MCF 10A (cell line): ENCODE results near the gene PHLDA3. TPM values are rescaled to one million over a fixed set of nuclear protein-coding genes. Genes with fewer than 3 reads are reported as not detected.

Experiments used
- BruUV-seq: library from RNA; stranded (reverse); fragments of 400-500 nt; replicated peaks from 2 replicates; lab custom pipeline; 2021; lab: Mats Ljungman, UMichigan
- CTCF ChIA-PET: fragments of 300-600 bp; sonication (Branson Sonifier 250); formaldehyde crosslinking; extraction: SDS; loops from one replicate; lab custom pipeline; 2021; ENCODE audit warnings: antibody characterized with exemption, inconsistent platforms; lab: Yijun Ruan, JAX
- POLR2A ChIA-PET: fragments of 300-600, 350-650 bp; sonication (Branson Sonifier 250); formaldehyde crosslinking; extraction: SDS; loops from one replicate; lab custom pipeline; 2020; ENCODE audit warnings: antibody characterized with exemption, inconsistent platforms; lab: Yijun Ruan, JAX
- DNase-seq: peaks from one replicate; pipeline ENCODE4 v3.0.0-alpha.2; 2018; ENCODE audit not compliant: unreplicated experiment
- H3K27ac Mint-ChIP-seq: one replicate; pipeline ENCODE4 v1.8.0; 2022; ENCODE audit warnings: mild to moderate bottlenecking, low read depth, mixed read lengths; ENCODE audit not compliant: unreplicated experiment
- H3K27me3 Mint-ChIP-seq: one replicate; pipeline ENCODE4 v1.8.0; 2022; ENCODE audit warnings: mixed read lengths; ENCODE audit not compliant: insufficient read depth, unreplicated experiment
- H3K36me3 Mint-ChIP-seq: one replicate; pipeline ENCODE4 v1.8.0; 2022; ENCODE audit warnings: mild to moderate bottlenecking, moderate library complexity, mixed read lengths; ENCODE audit not compliant: insufficient read depth, unreplicated experiment
- H3K4me1 Mint-ChIP-seq: one replicate; pipeline ENCODE4 v1.8.0; 2022; ENCODE audit warnings: mixed read lengths; ENCODE audit not compliant: insufficient read depth, unreplicated experiment
- H3K4me3 Mint-ChIP-seq: one replicate; pipeline ENCODE4 v1.8.0; 2022; ENCODE audit warnings: mild to moderate bottlenecking, moderate library complexity, mixed read lengths; ENCODE audit not compliant: unreplicated experiment
- H3K9me3 Mint-ChIP-seq: one replicate; pipeline ENCODE4 v1.8.0; 2022; ENCODE audit warnings: mixed read lengths; ENCODE audit not compliant: unreplicated experiment
- intact Hi-C: fragments of 100-400 bp; cut with micrococcal nuclease; formaldehyde crosslinking; loops from 2 replicates; pipeline ENCODE4 v1.14.1; 2022
- total RNA-seq: library from RNA; stranded (reverse); gene quantifications from 2 replicates; pipeline ENCODE4 v1.2.3, GENCODE V29; 2022
- TF ChIP-seq, protein P1 (sequence below): fragments of 200-600 bp; IDR thresholded peaks from one replicate; pipeline ENCODE4 v1.8.0; 2022; ENCODE audit warnings: antibody characterized with exemption, mild to moderate bottlenecking; ENCODE audit not compliant: unreplicated experiment

PHLDA3 gene
- total RNA-seq, 1 experiment from 2014 or later = 169 TPM

DNA sequence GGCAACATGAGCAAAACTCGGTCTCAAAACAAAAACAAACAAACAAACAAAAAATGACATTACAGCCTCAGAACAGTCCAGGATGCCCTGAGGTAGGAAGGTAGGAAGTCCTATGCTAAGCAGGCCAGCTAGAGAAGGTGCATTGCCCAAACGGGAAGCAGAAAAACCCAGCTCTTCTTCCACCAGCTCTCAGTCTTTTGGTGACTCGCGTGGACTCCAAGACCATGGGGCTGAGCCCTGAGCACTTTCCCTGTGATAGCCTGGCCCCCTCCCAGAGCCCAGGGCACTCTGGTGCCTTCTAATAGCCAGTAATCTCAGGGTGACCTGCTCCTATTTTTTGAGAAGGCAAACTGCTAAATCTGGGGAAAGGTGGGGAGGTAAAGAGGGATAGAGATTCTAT lies 16.1 kb downstream of the PHLDA3 start:
- no peak for DNase-seq
- ChIA-PET CTCF (interaction anchor here (0.8 to 70.3 kb wide), 6 partner anchors 8 to 51 kb away, joined by 4 to 3816 read pairs (median 6); partner anchors contain the start of genes CSRP1 and PHLDA3), POLR2A (interaction anchor here (0.7 to 43.8 kb wide), 4 partner anchors 10 to 60 kb away, joined by 3 to 1388 read pairs (median 6); partner anchors contain the start of gene PHLDA3)
- no peaks in the 10 kb centered on the region for H3K27me3 Mint-ChIP-seq
- H3K36me3 Mint-ChIP-seq = peaks cover 6% of the 10 kb centered on the region
- intact Hi-C loops = no loop called here
- no peaks in the 10 kb centered on the region for H3K9me3 Mint-ChIP-seq
- H3K4me3 Mint-ChIP-seq = no peak overlapping the region
- no TSS peak for BruUV-seq
- TF ChIP-seq, protein P1, sequence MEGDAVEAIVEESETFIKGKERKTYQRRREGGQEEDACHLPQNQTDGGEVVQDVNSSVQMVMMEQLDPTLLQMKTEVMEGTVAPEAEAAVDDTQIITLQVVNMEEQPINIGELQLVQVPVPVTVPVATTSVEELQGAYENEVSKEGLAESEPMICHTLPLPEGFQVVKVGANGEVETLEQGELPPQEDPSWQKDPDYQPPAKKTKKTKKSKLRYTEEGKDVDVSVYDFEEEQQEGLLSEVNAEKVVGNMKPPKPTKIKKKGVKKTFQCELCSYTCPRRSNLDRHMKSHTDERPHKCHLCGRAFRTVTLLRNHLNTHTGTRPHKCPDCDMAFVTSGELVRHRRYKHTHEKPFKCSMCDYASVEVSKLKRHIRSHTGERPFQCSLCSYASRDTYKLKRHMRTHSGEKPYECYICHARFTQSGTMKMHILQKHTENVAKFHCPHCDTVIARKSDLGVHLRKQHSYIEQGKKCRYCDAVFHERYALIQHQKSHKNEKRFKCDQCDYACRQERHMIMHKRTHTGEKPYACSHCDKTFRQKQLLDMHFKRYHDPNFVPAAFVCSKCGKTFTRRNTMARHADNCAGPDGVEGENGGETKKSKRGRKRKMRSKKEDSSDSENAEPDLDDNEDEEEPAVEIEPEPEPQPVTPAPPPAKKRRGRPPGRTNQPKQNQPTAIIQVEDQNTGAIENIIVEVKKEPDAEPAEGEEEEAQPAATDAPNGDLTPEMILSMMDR = no peak
- peaks cover 29% of the 10 kb centered on the region for H3K4me1 Mint-ChIP-seq
- H3K27ac Mint-ChIP-seq = no peak overlapping the region

DNA sequence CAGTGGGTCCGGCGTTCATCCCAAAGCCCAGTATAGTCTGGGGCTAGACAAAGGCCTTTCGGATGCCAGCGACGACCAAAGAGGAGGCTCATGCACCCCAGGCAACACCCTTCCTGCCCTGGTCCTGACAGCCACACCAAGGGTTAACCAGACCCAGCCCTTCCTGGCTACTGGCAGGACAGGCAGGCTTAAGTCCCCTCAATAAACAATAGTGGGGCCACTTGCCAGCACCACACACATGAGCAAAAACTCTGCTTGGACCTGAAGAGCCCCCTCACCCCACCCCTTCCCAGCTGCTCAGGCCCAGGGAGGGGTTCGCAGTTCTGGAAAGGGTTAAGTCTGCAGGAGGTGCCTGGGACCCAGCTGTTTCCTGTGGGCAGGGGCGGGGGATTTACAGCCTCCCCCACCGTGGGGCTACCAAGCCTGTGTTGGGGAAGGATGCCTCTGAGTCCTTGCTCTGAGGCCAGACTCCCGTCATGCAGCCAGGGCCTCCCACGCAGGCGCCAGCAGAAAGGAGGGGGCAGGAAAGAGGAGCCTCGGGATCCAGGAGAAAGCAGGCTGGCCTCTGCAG lies 18.2 kb downstream of the PHLDA3 start:
- no peaks in the 10 kb centered on the region for H3K27me3 Mint-ChIP-seq
- no TSS peak for BruUV-seq
- TF ChIP-seq, protein P1 = no peak
- no peak overlapping the region for H3K4me3 Mint-ChIP-seq
- no peak for DNase-seq
- H3K4me1 Mint-ChIP-seq = peaks cover 13% of the 10 kb centered on the region
- ChIA-PET POLR2A (interaction anchor here (1.0 to 43.8 kb wide), 4 partner anchors 10 to 24 kb away, joined by 3 to 1388 read pairs (median 6); partner anchors contain the start of gene PHLDA3), CTCF (interaction anchor here (0.6 to 70.3 kb wide), 9 partner anchors 10 to 432 kb away, joined by 3 to 3816 read pairs (median 4); partner anchors contain the start of genes CSRP1 and PHLDA3)
- intact Hi-C loops = no loop called here
- H3K36me3 Mint-ChIP-seq = peaks cover 6% of the 10 kb centered on the region
- peak overlapping the region; percentile 47 for H3K27ac Mint-ChIP-seq
- H3K9me3 Mint-ChIP-seq = no peaks in the 10 kb centered on the region

DNA sequence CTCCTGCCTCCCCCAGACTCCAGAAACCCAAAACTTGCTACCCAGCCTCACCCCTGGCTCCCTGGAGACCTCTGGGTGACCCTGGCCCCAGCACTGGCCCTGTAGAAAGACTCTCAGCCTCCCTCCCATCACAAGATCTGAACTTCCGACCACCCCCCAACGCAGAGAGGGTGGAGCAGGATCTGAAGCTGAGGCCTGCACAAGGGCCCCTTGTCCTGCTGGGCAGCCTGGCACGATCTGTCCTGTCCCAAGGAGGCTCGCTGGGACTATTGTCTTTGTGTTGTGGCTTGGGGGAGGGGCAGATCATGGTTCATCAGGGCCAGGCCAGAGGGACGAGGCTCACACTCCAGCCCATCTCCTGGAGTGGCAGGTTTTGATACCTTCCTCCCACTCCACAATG lies 20.0 kb downstream of the PHLDA3 start:
- H3K36me3 Mint-ChIP-seq = peaks cover 6% of the 10 kb centered on the region
- no peak overlapping the region for H3K4me3 Mint-ChIP-seq
- no TSS peak for BruUV-seq
- no peak for DNase-seq
- POLR2A ChIA-PET = interaction anchor here (1.2 to 43.8 kb wide), 7 partner anchors 9 to 63 kb away, joined by 4 to 1388 read pairs (median 7); partner anchors contain the start of genes CSRP1 and PHLDA3
- H3K27ac Mint-ChIP-seq = no peak overlapping the region
- CTCF ChIA-PET = interaction anchor here (0.6 to 70.3 kb wide), 14 partner anchors 9 to 532 kb away, joined by 3 to 3816 read pairs (median 11); partner anchors contain the start of genes CSRP1 and PHLDA3
- TF ChIP-seq, protein P1 = no peak
- H3K4me1 Mint-ChIP-seq = peaks cover 8% of the 10 kb centered on the region
- no peaks in the 10 kb centered on the region for H3K27me3 Mint-ChIP-seq
- no peaks in the 10 kb centered on the region for H3K9me3 Mint-ChIP-seq
- intact Hi-C loops = loop anchor here (1.0 to 10.0 kb wide), 4 partner anchors 17 to 256 kb away; no protein-coding TSS in a partner anchor
